UCSD-AML1 (cell line): ENCODE measurements around the gene UBR4.
"Not testable (repeated sequence)": the region's sequence is repeated elsewhere in the genome, so short reads cannot be mapped to it uniquely, and the experiment has no call there.

Experiments
- DNase-seq: peaks from one replicate; lab custom pipeline; 2025; ENCODE audit not compliant: unreplicated experiment; lab: John Stamatoyannopoulos, UW

UBR4 gene

DNA sequence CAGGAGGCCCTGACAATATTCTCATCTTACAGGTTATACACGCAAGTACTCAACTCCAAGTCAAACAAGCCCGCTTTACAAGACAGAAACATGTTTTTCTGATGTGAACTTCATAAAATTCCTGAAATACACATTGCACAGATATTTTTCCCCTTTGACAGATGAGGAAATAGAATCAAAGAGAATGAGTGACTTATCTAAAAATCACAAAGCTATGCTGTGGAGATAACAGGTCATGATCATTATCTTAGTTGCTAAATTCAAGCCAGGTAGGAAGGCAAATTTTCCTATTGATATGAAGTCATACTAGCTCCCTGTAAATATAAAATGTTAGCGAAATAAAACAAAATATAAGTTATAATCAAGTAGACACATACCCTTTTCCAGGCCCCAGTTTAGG lies 18.3 kb downstream of the UBR4 start:
- no peak for DNase-seq

DNA sequence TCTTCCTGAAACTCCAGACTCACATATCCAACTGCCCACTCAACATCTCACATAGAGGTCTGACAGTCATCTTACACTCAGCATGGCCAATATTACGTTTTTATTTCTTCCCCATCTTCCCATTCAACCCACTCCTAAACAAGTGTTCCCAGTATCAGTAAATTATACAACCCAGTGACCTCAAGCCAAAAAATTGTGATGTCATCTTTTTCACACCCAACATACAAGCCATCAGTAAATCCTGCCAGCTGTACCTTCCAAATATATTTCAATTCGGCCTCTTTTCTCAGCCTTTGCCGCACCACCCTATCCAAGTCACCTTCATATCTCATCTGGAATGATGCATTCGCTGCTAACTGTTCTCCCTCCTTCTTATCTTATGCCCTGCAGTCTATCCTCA lies 19.6 kb downstream of the UBR4 start:
- DNase-seq, result no peak

- DNase-seq, result no peak
These were observed 20.8 kb downstream of the UBR4 start for GRCh38 chr1:19189270-19189669.

DNA sequence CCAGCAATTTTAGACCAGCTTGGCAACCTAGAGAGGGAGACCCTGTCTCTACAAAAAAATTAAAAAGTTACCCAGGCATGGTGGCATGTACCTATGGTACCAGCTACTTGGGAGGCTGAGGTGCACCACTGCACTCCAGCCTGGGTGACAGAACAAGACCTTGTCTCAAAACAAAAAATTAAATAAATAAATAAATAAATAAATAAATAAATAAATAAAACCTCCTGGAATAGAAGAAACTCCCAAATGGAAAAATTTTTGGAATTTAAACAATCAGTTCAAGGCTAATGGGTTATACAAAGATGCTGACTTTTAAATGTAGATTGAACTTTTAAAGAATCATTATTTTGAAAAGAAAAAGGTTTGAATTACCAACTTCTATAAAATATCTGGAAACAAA lies 22.2 kb downstream of the UBR4 start:
- DNase-seq, result no peak

DNA sequence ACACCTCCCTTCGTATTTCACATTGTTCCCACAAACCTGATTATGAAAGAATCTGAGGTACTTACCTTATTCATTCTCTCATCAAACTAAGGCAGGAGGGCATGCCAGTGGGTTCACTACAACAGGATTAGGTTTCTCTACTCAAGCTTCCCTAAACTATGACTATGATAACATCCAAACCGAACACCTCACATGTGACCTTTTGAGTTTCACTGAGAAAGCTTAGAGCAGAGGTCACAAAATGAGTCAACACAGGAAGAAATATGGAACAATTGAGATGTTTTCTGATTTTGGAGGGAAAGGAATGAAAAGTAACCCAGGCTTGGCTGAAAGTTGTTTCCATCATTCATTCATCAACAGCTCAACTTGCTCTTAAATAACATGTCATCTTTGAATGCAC lies 24.1 kb downstream of the UBR4 start:
- no peak for DNase-seq

DNA sequence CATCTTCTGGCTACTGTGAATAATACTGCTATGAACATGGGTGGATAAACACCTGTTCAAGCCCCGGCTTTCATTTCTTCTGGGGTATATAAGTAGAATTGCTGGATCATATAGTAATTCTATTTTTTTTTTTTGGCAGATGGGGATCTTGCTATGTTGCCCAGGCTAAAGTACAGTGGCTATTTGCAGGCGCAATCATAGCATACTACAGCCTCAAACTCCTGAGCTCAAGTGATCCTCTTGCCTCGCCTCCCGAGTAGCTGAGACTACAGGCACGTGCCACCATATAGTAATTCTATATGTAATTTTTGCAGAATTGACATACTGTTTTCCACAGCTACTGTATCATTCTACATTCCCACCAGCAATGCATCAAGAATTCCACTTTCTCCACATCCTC lies 27.8 kb downstream of the UBR4 start:
- DNase-seq, result no peak

GRCh38 chr1:19180265-19180657 lies 29.8 kb downstream of the UBR4 start:
- DNase-seq, result not testable (repeated sequence)

DNA sequence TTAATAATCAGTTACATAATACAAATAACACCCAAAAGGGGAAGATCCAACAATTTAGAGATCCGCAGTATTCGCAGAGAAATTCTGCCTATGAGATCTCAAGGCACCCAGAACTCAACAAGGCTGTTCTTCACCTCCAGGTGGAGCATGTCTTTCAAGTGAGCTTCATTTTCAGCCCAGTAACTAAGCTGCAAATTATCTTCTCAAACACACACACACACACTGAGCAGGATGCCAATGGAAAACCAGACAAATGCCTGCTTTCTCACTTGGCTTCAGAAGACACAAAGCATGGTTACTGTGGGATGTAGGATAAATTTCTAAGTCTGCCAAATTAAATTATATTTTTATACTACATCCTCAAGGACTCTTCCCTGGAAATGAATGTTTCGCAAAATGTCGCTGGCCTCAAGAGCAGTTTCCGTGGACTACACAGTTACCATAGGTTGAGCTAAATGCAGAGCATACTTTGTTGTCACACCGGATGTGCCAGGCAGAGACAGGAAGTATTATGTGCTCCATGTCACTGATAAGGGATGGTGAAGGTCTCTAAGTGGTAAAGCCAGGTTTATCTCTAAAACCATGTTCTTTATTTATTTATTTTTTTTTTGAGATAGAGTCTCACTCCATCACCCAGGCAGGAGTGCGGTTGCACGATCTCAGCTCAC lies 30.3 kb downstream of the UBR4 start:
- peak; percentile 60 for DNase-seq

- DNase-seq, result no peak
These were observed 31.2 kb downstream of the UBR4 start for GRCh38 chr1:19178734-19179398.

DNA sequence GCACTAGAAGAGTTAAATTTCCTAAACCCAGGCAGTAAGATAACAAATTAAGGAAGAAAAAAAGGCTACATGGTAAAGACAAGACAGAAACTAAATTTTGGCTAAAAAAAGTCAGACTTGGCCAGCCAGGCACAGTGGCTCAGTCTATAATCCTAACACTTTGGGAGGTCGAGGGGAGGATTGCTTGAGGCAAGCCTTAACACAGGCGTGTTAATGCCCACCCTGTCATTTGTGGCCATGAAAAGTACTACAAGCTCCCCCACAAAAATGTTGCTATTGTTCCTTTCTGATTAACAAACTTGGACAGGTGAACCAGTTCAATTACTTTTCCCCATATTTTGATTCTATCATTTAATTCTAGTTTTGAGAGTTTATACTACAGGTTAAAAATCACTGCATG lies 32.3 kb downstream of the UBR4 start:
- DNase-seq, result no peak

DNA sequence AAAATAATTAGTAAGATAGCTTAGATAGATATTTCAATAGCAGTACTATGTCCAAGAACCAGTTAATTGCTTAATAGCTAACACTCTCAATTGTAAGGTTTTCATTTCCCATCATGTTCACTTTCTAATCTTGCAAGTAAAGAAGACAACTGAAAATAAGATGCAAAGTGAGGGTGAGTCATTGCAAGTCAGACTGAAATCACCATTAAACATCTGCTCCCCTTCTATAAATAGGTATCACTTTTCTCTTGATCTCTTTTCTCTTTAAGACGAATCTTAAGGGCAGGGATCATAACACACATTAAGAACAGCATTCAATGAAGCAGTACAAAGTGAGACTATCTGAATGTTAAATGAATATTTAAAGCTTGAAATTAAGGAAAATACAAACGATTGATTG lies 40.4 kb downstream of the UBR4 start:
- DNase-seq, result no peak

- DNase-seq, result no peak
These were observed 42.9 kb downstream of the UBR4 start for GRCh38 chr1:19167140-19167539.

- no peak for DNase-seq
These were observed 44.0 kb downstream of the UBR4 start for GRCh38 chr1:19166066-19166465.

- DNase-seq, result no peak
These were observed 44.6 kb downstream of the UBR4 start for GRCh38 chr1:19165501-19165900.

GRCh38 chr1:19164274-19165015 lies 45.6 kb downstream of the UBR4 start:
- no peak for DNase-seq

- no peak for DNase-seq
These were observed 46.8 kb downstream of the UBR4 start for GRCh38 chr1:19163261-19163660.

- no peak for DNase-seq
These were observed 49.2 kb downstream of the UBR4 start for GRCh38 chr1:19160831-19161230.

DNA sequence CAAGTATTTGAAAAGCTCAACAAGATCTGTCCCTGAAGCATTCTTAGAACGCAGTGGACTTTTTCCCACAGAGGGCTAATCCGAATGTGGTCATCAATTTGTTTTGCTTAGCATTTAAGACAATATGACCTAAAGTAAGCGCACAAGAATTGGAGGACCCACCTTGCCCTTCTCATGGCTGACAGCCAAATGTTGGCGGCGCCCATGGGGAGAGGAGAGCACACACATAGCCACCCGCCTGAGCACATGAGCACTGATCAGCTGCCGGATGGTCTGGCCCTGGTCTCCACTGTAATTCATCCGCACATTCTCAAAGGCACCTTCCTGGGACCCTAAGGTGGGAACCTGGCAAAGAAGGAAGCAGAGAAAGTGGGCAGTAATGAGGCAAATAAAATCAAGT lies 52.4 kb downstream of the UBR4 start:
- DNase-seq, result no peak

DNA sequence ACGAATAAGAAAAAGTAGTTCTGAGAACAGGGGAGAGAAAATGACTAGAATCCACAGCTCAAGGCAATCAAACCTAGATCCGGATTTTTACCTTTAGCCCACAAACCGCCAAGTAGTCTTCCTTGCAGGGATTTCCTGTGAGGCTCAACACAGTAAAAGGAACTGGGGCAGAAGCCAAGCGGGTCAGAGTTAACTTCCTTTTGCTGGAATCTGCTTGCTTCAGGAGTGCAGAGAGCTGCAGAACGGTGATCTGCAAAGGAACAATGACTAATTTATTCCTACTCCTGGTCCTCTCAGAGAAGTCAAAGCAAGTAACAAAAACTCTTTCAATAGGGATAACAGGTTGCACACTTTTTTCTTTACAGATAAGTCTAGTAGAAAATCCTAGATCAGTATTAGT lies 53.4 kb downstream of the UBR4 start:
- no peak for DNase-seq

GRCh38 chr1:19154876-19155275 lies 55.2 kb downstream of the UBR4 start:
- DNase-seq, result no peak

- DNase-seq, result no peak
These were observed 56.9 kb downstream of the UBR4 start for GRCh38 chr1:19153169-19153568.

GRCh38 chr1:19151537-19151936 lies 58.5 kb downstream of the UBR4 start:
- no peak for DNase-seq
